Lung microvascular endothelial cell (primary cell): ENCODE results near the gene SH2D6. TPM values are rescaled to one million over a fixed set of nuclear protein-coding genes. Genes with fewer than 3 reads are reported as not detected.
"Not testable (repeated sequence)": the region's sequence is repeated elsewhere in the genome, so short reads cannot be mapped to it uniquely, and the experiment has no call there.

Experiments used
- DNase-seq, 2 donors: peaks; one replicate each; pipeline versions ENCODE4 v3.0.0 to v3.0.0-alpha.2; 2010; ENCODE audit warnings: low read depth in 2 of 2
- total RNA-seq: library from RNA; depleted of rRNA; stranded (reverse); fragments of >200 nt; gene quantifications from 2 replicates; pipeline ENCODE4 v1.2.1, GENCODE V29; 2014

SH2D6 gene
- total RNA-seq, 1 donor from 2014 or later = not detected

DNA sequence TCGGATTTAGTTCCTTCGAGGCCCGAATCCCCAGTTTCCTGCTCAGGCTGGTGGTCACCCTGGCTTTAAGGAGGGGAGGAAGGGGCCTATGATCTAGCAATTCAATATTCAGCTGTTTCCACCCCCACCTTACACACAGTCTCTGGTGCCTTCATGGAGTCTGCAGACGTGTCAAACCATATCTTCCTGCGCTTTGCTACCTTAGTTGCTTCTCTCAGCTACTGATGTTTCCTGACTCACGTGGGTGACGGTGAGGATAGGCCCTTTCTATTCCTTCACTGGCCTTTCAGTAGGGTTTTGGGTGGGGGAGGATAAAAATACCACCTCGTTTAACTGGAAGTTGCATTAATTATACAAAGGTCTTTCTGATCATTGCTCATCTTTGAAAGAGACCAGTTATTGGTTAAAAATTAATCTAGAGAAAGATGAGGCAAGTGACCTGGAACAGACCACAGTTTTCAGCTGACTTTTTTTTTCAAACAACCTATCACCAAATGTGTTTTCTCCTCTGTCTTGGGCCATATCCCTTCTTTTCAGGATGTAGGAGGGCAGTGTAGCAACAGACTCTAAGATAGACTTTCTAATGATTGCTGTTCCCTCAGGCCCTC is 49.7 kb downstream of the SH2D6 start:
- DNase-seq = no peak

DNA sequence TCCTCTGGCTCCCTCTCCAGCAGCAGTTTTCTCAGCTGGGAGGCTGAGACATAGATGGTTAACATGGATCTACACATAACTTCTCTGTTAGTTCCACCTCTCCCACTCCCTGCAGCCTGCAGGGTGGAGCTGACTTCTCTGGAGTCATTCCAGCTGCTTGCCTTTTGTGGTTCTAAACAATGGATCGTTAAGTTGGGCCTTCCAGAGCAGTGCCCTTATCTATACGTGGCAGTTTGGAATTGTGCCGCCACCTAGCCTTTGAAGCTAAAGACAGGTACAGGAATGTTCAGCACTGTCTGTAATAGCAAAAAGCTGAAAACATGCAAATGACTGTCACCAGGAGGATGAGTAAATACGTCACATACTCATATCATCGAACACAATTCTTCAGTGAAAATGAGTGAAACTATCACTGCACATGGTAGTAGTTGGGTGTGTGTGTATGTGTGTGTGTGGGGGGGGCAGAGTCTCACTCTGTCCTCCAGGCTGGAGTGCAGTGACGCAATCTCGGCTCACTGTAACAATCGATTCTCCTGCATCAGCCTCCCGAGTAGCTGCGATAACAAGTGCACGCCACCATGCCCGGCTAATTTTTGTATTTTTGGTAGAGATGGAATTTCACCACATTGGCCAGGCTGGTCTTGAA is 50.3 kb downstream of the SH2D6 start:
- DNase-seq = peak; percentile 22 to 46

DNA sequence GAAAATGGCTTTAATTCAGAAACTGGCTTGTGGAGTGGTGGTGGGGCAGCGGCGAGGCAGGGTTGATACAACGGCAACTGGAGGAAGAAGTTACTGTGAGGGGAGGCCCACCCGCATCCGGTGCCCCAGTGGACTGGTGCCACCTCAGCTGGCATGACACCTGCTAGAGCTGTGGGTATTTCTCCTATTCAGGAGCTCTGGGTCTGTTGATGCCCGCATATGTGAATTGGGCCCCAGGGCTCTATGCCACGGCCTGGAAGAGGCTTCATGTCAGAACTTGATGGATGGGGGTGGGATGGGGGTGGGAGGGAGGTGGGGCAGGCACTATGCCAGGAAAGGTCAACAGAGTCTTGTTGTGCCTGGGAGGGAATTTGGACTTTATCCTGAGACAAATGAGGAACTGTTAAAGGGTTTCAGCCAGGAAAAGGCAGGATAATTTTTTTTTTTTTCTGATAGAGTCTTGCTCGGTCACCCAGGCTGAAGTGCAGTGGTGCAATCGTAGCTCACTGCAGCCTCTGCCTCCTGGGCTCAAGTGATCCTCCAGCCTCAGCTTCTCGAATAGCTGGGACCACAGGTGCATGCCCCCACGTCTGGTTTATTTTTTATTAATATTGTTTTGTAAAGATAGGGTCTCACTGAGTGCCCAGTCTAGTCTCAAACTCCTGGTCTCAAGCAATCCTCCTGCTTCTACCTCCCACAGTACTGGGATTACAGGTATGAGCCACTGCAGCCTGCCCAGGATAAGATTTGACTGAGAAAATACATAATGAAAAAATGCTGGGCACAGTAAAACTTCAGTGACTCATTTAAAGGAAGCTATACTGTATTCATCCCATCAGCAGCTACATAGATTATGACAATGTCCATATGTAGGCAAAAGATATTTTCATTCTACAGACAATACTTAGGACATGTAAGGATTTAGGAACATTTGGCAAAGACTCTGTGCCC is 52.6 kb downstream of the SH2D6 start:
- peak in 1 of 2 donors; percentile 13 for DNase-seq

DNA sequence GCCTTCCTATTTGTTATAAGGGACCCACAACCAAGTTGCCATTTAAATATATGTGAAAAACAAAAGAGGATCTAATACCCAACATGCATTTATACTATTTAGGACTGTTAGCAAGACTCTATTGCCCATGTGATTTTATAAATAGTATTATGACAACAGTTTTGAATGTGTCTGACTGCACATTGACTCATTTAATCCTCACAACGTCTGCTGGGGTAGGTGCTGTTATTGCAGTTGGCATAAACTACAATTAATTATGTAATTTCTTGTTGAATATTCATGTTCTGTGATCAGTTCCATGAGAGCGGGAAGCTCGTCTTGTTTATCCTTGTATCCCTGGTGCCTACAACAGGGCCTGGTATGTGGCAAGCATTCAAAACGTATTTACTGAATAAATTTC is 53.7 kb downstream of the SH2D6 start:
- no peak for DNase-seq

- DNase-seq = no peak
These were observed 57.4 kb downstream of the SH2D6 start for GRCh38 chr2:85475799-85476490.

GRCh38 chr2:85476624-85477023 is 58.1 kb downstream of the SH2D6 start:
- no peak for DNase-seq

DNA sequence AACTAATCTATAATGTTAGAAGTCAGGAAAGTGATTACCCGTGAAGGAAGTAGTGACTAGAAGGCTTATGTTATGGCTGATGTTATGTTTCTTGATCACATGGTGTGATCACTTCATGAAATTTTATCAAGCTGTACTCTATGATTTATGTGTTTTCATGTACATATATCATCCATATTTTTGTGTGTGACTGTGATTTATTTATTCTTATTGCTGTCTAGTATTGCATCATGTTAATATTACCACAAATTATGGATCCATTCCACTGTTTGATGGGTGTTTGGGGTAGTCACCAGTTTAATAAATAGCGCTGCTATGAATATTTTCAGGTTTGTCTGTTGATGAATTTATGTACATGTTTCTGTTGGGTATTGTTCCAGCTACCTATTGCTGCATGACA is 59.4 kb downstream of the SH2D6 start:
- no peak for DNase-seq

DNA sequence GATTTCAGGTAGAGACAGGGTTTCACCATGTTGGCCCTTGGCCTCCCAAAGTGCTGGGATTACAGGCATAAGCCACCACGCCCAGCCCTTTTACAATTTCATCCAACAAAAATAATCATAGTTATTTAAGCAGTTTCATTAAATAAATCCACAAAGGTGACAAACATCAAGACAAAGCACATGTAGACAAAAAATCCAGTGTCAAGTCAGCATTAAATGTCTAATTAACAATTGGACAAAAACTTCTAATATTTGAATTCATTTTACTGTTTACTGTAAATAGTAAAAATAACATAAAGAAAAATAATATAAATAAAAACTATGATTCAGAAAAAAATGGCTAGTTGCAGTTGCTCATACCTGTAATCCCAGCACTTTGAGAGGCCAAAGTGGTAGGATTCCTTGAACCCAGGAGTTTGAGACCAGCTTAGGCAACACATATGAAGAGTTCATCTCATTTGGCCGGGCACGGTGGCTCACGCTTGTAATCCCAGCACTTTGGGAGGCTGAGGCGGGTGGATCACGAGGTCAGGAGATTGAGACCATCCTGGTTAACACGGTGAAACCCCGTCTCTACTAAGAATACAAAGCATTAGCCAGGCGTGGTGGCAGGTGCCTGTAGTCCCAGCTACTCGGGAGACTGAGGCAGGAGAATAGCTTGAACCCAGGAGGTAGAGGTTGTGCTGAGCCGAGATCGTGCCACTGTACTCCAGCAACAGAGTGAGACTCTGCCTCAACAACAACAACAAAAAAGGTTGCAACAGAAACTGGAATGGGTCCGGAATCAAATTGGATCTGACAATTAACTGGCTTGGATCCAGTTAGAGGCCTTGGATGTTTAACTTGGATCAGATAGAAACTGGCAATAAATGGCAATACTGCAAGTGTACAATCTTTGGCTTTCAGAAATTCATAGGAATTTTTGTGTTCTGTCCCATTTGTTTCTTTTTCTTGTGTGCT is 63.6 kb downstream of the SH2D6 start:
- DNase-seq = peak in 1 of 2 donors; percentile 61

GRCh38 chr2:85484615-85485014 is 66.1 kb downstream of the SH2D6 start:
- not testable (repeated sequence) for DNase-seq

GRCh38 chr2:85485815-85486214 is 67.3 kb downstream of the SH2D6 start:
- no peak for DNase-seq

Other genes starting within 250 kb of the SH2D6 start
- 50.1 and 62.7 TPM in 2 replicates for gene TGOLN2, start 90.7 kb upstream of the SH2D6 start, total RNA-seq
- 50.3 and 63.5 TPM in 2 replicates for gene RETSAT, start 64.2 kb upstream of the SH2D6 start, total RNA-seq
- 6.1 and 10.1 TPM in 2 replicates for gene ELMOD3, start 63.9 kb upstream of the SH2D6 start, total RNA-seq
- gene CAPG, start 8.3 kb upstream of the SH2D6 start, total RNA-seq = 23.4 and 69.5 TPM in 2 replicates
- gene MAT2A, start 120.5 kb downstream of the SH2D6 start, total RNA-seq = 74.1 and 108 TPM in 2 replicates
- gene GGCX, start 142.8 kb downstream of the SH2D6 start, total RNA-seq = 24.0 and 31.9 TPM in 2 replicates
- gene VAMP8, start 158.9 kb downstream of the SH2D6 start, total RNA-seq = 9.7 and 13.7 TPM in 2 replicates
- 85.9 and 135 TPM in 2 replicates for gene VAMP5, start 165.7 kb downstream of the SH2D6 start, total RNA-seq
- gene RNF181, start 177.0 kb downstream of the SH2D6 start, total RNA-seq = 212 and 226 TPM in 2 replicates
- 6.1 and 14.7 TPM in 2 replicates for gene TMEM150A, start 184.0 kb downstream of the SH2D6 start, total RNA-seq
- 14.8 and 23.8 TPM in 2 replicates for gene C2orf68, start 193.4 kb downstream of the SH2D6 start, total RNA-seq
- 29.6 and 29.9 TPM in 2 replicates for gene USP39, start 197.5 kb downstream of the SH2D6 start, total RNA-seq
- gene SFTPB, start 249.5 kb downstream of the SH2D6 start, total RNA-seq = not detected in 2 replicates